Ishikawa (cell line): ENCODE measurements around the gene KRT33B.
"Not testable (repeated sequence)": the region's sequence is repeated elsewhere in the genome, so short reads cannot be mapped to it uniquely, and the experiment has no call there.

Source experiments
- CEBPB ChIP-seq: IDR thresholded peaks from 2 replicates; pipeline ENCODE4 v1.6.1; 2012
- CREB1 ChIP-seq: IDR thresholded peaks from 2 replicates; pipeline ENCODE4 v1.6.1; 2012; ENCODE audit warnings: low read depth
- EGR1 ChIP-seq: IDR thresholded peaks from 2 replicates; pipeline ENCODE4 v1.6.1; 2012
- EP300 ChIP-seq: IDR thresholded peaks from 2 replicates; pipeline ENCODE4 v1.6.1; 2012; ENCODE audit warnings: borderline replicate concordance
- FOXM1 ChIP-seq: IDR thresholded peaks from 2 replicates; pipeline ENCODE4 v1.6.1; 2012; ENCODE audit warnings: low read depth, borderline replicate concordance
- MAX ChIP-seq: IDR thresholded peaks from 2 replicates; pipeline ENCODE4 v1.6.1; 2012
- NFIC ChIP-seq: IDR thresholded peaks from 2 replicates; pipeline ENCODE4 v1.6.1; 2012
- RAD21 ChIP-seq: IDR thresholded peaks from 2 replicates; pipeline ENCODE4 v1.6.1; 2012; ENCODE audit warnings: low read depth
- REST ChIP-seq: IDR thresholded peaks from 2 replicates; pipeline ENCODE4 v1.6.1; 2012; ENCODE audit warnings: low read depth, mild to moderate bottlenecking
- TAF1 ChIP-seq: IDR thresholded peaks from 2 replicates; pipeline ENCODE4 v1.6.1; 2012; ENCODE audit warnings: low read depth, mild to moderate bottlenecking
- TCF12 ChIP-seq: IDR thresholded peaks from 2 replicates; pipeline ENCODE4 v1.6.1; 2012; ENCODE audit warnings: low read depth
- TEAD4 ChIP-seq: IDR thresholded peaks from 2 replicates; pipeline ENCODE4 v1.6.1; 2012
- USF1 ChIP-seq: IDR thresholded peaks from 2 replicates; pipeline ENCODE4 v1.6.1; 2012
- YY1 ChIP-seq: IDR thresholded peaks from 2 replicates; pipeline ENCODE4 v1.6.1; 2012; ENCODE audit warnings: low read depth
- ZBTB7A ChIP-seq: IDR thresholded peaks from 2 replicates; pipeline ENCODE4 v1.6.1; 2012; ENCODE audit warnings: low read depth

KRT33B gene

GRCh38 chr17:41350381-41350878 lies 19.2 kb downstream of the KRT33B start, which contains the start of gene KRT33A:
Gene KRT33A (minus strand): TSS chr17:41350828. CDS start chr17:41350767, 61 bp downstream.
- TF ChIP-seq CEBPB, EGR1, NFIC: not testable (repeated sequence)

- TF ChIP-seq USF1 (no peak), EP300 (no peak), CEBPB (no peak), NFIC (no peak), CREB1 (no peak), ZBTB7A (no peak), TCF12 (no peak), RAD21 (no peak), REST (no peak), YY1 (no peak), FOXM1 (no peak), EGR1 (no peak), MAX (no peak), TAF1 (no peak), TEAD4 (no peak)
Measured at GRCh38 chr17:41347869-41348760, 21.5 kb downstream of the KRT33B start.

- no peak for TF ChIP-seq YY1
- no peak for TF ChIP-seq EP300
- TF ChIP-seq TAF1: no peak
- no peak for TF ChIP-seq EGR1
- TF ChIP-seq ZBTB7A: no peak
- no peak for TF ChIP-seq TEAD4
- no peak for TF ChIP-seq CEBPB
- TF ChIP-seq TCF12: no peak
- no peak for TF ChIP-seq CREB1
- no peak for TF ChIP-seq REST
Measured at GRCh38 chr17:41345992-41346391, 23.6 kb downstream of the KRT33B start.

- no peak for TF ChIP-seq NFIC
- no peak for TF ChIP-seq YY1
- TF ChIP-seq FOXM1: no peak
- no peak for TF ChIP-seq CREB1
- no peak for TF ChIP-seq ZBTB7A
- no peak for TF ChIP-seq USF1
- no peak for TF ChIP-seq RAD21
- TF ChIP-seq EP300: no peak
- TF ChIP-seq REST: no peak
- no peak for TF ChIP-seq TEAD4
- no peak for TF ChIP-seq CEBPB
Measured at GRCh38 chr17:41343029-41343428, 26.6 kb downstream of the KRT33B start.
